H1 (cell line): ENCODE results near the gene EEF1G. TPM values are rescaled to one million over a fixed set of nuclear protein-coding genes. Genes with fewer than 3 reads are reported as not detected.

Experiments
- CTCF ChIA-PET: fragments of 300-600 bp; sonication (Branson Sonifier 250); formaldehyde crosslinking; loops from one replicate; lab custom pipeline; 2021; ENCODE audit not compliant: partially characterized antibody; lab: Charles Lee
- POLR2A ChIA-PET: fragments of 300-600 bp; sonication (Branson Sonifier 250); formaldehyde crosslinking; loops from one replicate; lab custom pipeline; 2021; ENCODE audit warnings: inconsistent platforms; ENCODE audit not compliant: partially characterized antibody; lab: Charles Lee
- DNase-seq, 2 experiments: peaks; one replicate each; pipeline versions ENCODE4 v3.0.0 to v3.0.0-alpha.2; 2010 to 2022; ENCODE audit warnings: low spot score in 2 of 2, low read depth in 1 of 2, mixed read lengths in 1 of 2
- FAIRE-seq: peaks from 2 replicates; lab custom pipeline; 2011; peaks lifted over from hg19 to GRCh38; lab: Jason Lieb, UNC
- H2AFZ ChIP-seq: 2 replicates; pipeline ENCODE4 v1.8.1; 2012; ENCODE audit warnings: low read length, inconsistent platforms
- H2AK5ac ChIP-seq: 2 replicates; pipeline ENCODE4 v1.6.1; 2013; ENCODE audit warnings: low read depth, low read length
- H2BK120ac ChIP-seq: replicated peaks from 2 replicates; pipeline ENCODE3; 2013; ENCODE audit warnings: low read depth, low read length, inconsistent platforms
- H2BK12ac ChIP-seq: 2 replicates; pipeline ENCODE4 v1.6.1; 2013; ENCODE audit warnings: low read depth, low read length
- H2BK15ac ChIP-seq: 2 replicates; pipeline ENCODE4 v1.6.1; 2013; ENCODE audit warnings: low read length
- H2BK20ac ChIP-seq: 2 replicates; pipeline ENCODE4 v1.6.1; 2013; ENCODE audit warnings: low read length
- H2BK5ac ChIP-seq: 2 replicates; pipeline ENCODE4 v1.6.1; 2013; ENCODE audit warnings: low read depth, low read length
- H3K14ac ChIP-seq: 2 replicates; pipeline ENCODE4 v1.6.1; 2013; ENCODE audit warnings: inconsistent platforms; ENCODE audit not compliant: insufficient read length
- H3K18ac ChIP-seq: 2 replicates; pipeline ENCODE4 v1.6.1; 2013; ENCODE audit warnings: low read length; ENCODE audit errors: extremely low read depth
- H3K23ac ChIP-seq: 2 replicates; pipeline ENCODE4 v1.6.1; 2013; ENCODE audit warnings: inconsistent platforms; ENCODE audit not compliant: insufficient read length
- H3K23me2 ChIP-seq: 2 replicates; pipeline ENCODE4 v1.6.1; 2013; ENCODE audit warnings: low read depth, low read length
- H3K27ac ChIP-seq: 2 replicates; pipeline ENCODE4 v1.6.1; 2011; ENCODE audit warnings: low read depth, low read length, inconsistent platforms
- H3K27me3 ChIP-seq, 4 experiments: replicated peaks in 1 of 4; 1 replicate in 1 of 4; 2 replicates in 3 of 4; pipeline versions ENCODE4 v1.6.1 to v1.8.1; 2011 to 2013; ENCODE audit warnings: low read length in 3 of 4, mild to moderate bottlenecking in 3 of 4, inconsistent platforms in 2 of 4, mixed read lengths in 2 of 4, moderate library complexity in 1 of 4; ENCODE audit not compliant: control insufficient read depth in 3 of 4, insufficient read depth in 3 of 4; ENCODE audit errors: extremely low read depth in 1 of 4
- H3K36me3 ChIP-seq, 4 experiments: 2 replicates each; pipeline versions ENCODE4 v1.6.1 to v1.8.1; 2011 to 2013; ENCODE audit warnings: mild to moderate bottlenecking in 4 of 4, low read length in 3 of 4, moderate library complexity in 2 of 4, control low read depth in 1 of 4, inconsistent platforms in 1 of 4; ENCODE audit not compliant: insufficient read depth in 4 of 4, control insufficient read depth in 2 of 4
- H3K4ac ChIP-seq: replicated peaks from 2 replicates; pipeline ENCODE3; 2013; ENCODE audit warnings: low read length, low read depth, mixed read lengths, inconsistent platforms; ENCODE audit not compliant: insufficient read length
- H3K4me1 ChIP-seq, 4 experiments: replicated peaks in 1 of 4; 1 replicate in 1 of 4; 2 replicates in 3 of 4; pipeline versions ENCODE4 v1.6.1 to v1.8.1; 2011 to 2013; ENCODE audit warnings: low read length in 3 of 4, inconsistent platforms in 2 of 4, mixed read lengths in 1 of 4; ENCODE audit not compliant: insufficient read depth in 4 of 4, control insufficient read depth in 3 of 4
- H3K4me2 ChIP-seq, 2 experiments: 2 replicates each; pipeline versions ENCODE4 v1.6.1 to v1.8.1; 2011 to 2013; ENCODE audit warnings: low read depth in 2 of 2, low read length in 2 of 2, control low read depth in 1 of 2, inconsistent platforms in 1 of 2, mild to moderate bottlenecking in 1 of 2; ENCODE audit not compliant: insufficient read depth in 1 of 2
- H3K4me3 ChIP-seq, 4 experiments: fragments of 200-600, 300-600 bp in 1 of 4; sonication (generic), shearing (Covaris generic), sonication (Bioruptor Twin) in 1 of 4; 2 replicates each; pipeline versions ENCODE4 v1.5.1 to v1.8.1; 2011 to 2016; ENCODE audit warnings: low read length in 4 of 4, low read depth in 3 of 4, control low read depth in 2 of 4, inconsistent platforms in 2 of 4, mild to moderate bottlenecking in 2 of 4, mixed read lengths in 1 of 4, moderate library complexity in 1 of 4; ENCODE audit not compliant: insufficient read depth in 2 of 4; ENCODE audit errors: extremely low read depth in 1 of 4
- H3K56ac ChIP-seq: replicated peaks from 2 replicates; pipeline ENCODE3; 2013; ENCODE audit warnings: low read depth, mild to moderate bottlenecking, mixed read lengths, low read length, inconsistent platforms; ENCODE audit not compliant: insufficient read length
- H3K79me1 ChIP-seq: 2 replicates; pipeline ENCODE4 v1.6.1; 2013; ENCODE audit warnings: low read depth, low read length, control low read depth
- H3K79me2 ChIP-seq, 2 experiments: 2 replicates each; pipeline versions ENCODE4 v1.6.1 to v1.8.1; 2012 to 2013; ENCODE audit warnings: low read length in 2 of 2, mild to moderate bottlenecking in 2 of 2, inconsistent platforms in 1 of 2; ENCODE audit not compliant: insufficient read depth in 2 of 2, control insufficient read depth in 1 of 2
- H3K9ac ChIP-seq, 4 experiments: replicated peaks in 1 of 4; 1 replicate in 1 of 4; 2 replicates in 3 of 4; pipeline versions ENCODE4 v1.6.1 to v1.8.1; 2011 to 2013; ENCODE audit warnings: low read depth in 3 of 4, low read length in 3 of 4, control low read depth in 2 of 4, mild to moderate bottlenecking in 2 of 4, moderate library complexity in 2 of 4, inconsistent platforms in 1 of 4; ENCODE audit errors: extremely low read depth in 1 of 4
- H3K9me3 ChIP-seq, 2 experiments: 2 replicates each; pipeline versions ENCODE4 v1.6.1 to v1.8.1; 2012 to 2013; ENCODE audit warnings: mild to moderate bottlenecking in 2 of 2, moderate library complexity in 2 of 2, control low read depth in 1 of 2, inconsistent platforms in 1 of 2, low read depth in 1 of 2, low read length in 1 of 2, mixed read lengths in 1 of 2; ENCODE audit not compliant: insufficient read depth in 2 of 2
- H4K20me1 ChIP-seq, 2 experiments: replicated peaks in 1 of 2; 2 replicates each; pipeline versions ENCODE3 to v1.8.1; 2011 to 2013; ENCODE audit warnings: inconsistent platforms in 2 of 2, low read length in 2 of 2, mild to moderate bottlenecking in 1 of 2; ENCODE audit not compliant: insufficient read depth in 2 of 2, control insufficient read depth in 1 of 2
- H4K5ac ChIP-seq: 2 replicates; pipeline ENCODE4 v1.6.1; 2013; ENCODE audit warnings: low read length, low read depth, mixed read lengths, inconsistent platforms; ENCODE audit not compliant: insufficient read length
- H4K8ac ChIP-seq: 2 replicates; pipeline ENCODE4 v1.8.0; 2013; ENCODE audit warnings: mild to moderate bottlenecking, moderate library complexity, low read length, inconsistent platforms; ENCODE audit not compliant: insufficient read depth; ENCODE audit errors: extremely low read depth
- H4K91ac ChIP-seq: replicated peaks from 2 replicates; pipeline ENCODE3; 2013; ENCODE audit warnings: low read length, mixed read lengths, inconsistent platforms; ENCODE audit not compliant: insufficient read length
- HDAC2 ChIP-seq, 2 experiments: fragments of 300-600 bp in 1 of 2; sonication (generic) in 1 of 2; IDR thresholded peaks; 2 replicates each; pipeline ENCODE4 v1.6.1; 2011 to 2012; ENCODE audit warnings: low read depth in 2 of 2, low read length in 2 of 2, mild to moderate bottlenecking in 2 of 2, moderate library complexity in 2 of 2, borderline replicate concordance in 1 of 2, inconsistent platforms in 1 of 2
- JUND ChIP-seq: IDR thresholded peaks from 2 replicates; pipeline ENCODE4 v1.6.1; 2011; ENCODE audit warnings: mild to moderate bottlenecking, improper control_type of control experiment, low read length
- TEAD4 ChIP-seq: IDR thresholded peaks from 2 replicates; pipeline ENCODE4 v1.6.1; 2012; ENCODE audit warnings: low read depth, low read length, inconsistent platforms, mixed read lengths
- WGBS, 2 experiments: shearing (Covaris generic) in 1 of 2; methylation state at CpG; one replicate each; pipeline versions ENCODE4 v1.1.6 to v1.1.7; 2013 to 2015; ENCODE audit warnings: low lambda C conversion rate in 2 of 2, mixed read lengths in 2 of 2, inconsistent platforms in 1 of 2, low coverage in 1 of 2, missing lambda C conversion rate in 1 of 2; ENCODE audit not compliant: insufficient replicate concordance in 2 of 2, insufficient coverage in 1 of 2, insufficient read length in 1 of 2; ENCODE audit errors: extremely low coverage in 1 of 2, missing lambda C conversion rate in 1 of 2; 5-methylcytosine and 5-hydroxymethylcytosine counted together
- polyA plus RNA-seq, 7 experiments: library from polyadenylated mRNA; depleted of rRNA in 3 of 7; stranded (reverse) in 5 of 7; unstranded in 2 of 7; fragments of >200 nt in 5 of 7; fragments of 200-250 nt in 2 of 7; gene quantifications; 1 replicate in 5 of 7; 2 replicates in 1 of 7; 4 replicates in 1 of 7; pipeline versions ENCODE4 v1.2.1 to v1.2.3, GENCODE V29; 2011 to 2013; ENCODE audit warnings: missing spikeins in 2 of 7, mixed read lengths in 2 of 7
- total RNA-seq: library from RNA; stranded (reverse); fragmentation: NEBNext Ultra II Directional; extraction: Animal tissue kit (Norgen Biotek cat#: 25700); gene quantifications from 2 replicates; pipeline ENCODE4 v1.2.1, GENCODE V29; 2021

EEF1G gene
- total and polyA plus RNA-seq, 2 of the 8 experiments (the other 6 are each of a cell fraction or from before 2014, with no cell fraction given): 1,627 to 1,996 TPM

DNA sequence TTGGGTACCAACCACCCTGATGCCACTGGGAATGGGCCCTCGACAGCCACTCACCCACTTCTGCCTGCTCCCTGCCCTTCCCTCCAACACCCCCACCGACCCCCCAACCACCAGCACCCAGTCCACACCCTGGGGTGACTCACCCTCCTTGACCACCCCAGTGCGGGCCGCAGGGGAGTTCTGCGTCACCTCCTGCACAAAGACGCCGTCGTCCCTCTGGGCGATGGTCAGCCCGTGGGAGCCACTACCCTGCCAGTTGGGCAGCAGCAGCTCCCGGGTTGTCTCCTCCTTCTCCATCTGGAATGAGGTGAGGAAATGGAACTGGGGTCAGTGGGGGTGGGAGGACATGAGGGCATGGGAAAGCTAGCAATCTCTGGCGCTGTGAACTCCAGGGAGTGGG, 37.9 kb downstream of the EEF1G start:
- Histone ChIP-seq H3K27me3 (no peaks in the 10 kb centered on the region; a peak in 1 of 7 replicates), H3K23me2 (no peaks in the 10 kb centered on the region), H2BK5ac (no peak overlapping the region), H3K18ac (no peak overlapping the region), H3K79me1 (no peaks in the 10 kb centered on the region), H3K79me2 (no peaks in the 10 kb centered on the region; a peak in 1 of 4 replicates), H4K5ac (no peak overlapping the region), H3K56ac (no peak overlapping the region), H2BK120ac (no peak overlapping the region), H2BK15ac (no peak overlapping the region), H4K8ac (no peak overlapping the region), H2BK12ac (no peak overlapping the region), H3K36me3 (peaks cover 0 to 4% (median 0%) of the 10 kb centered on the region in 4 experiments; a peak in 1 of 8 replicates), H3K4me2 (no peak overlapping the region), H2BK20ac (no peak overlapping the region), H3K9ac (no peak overlapping the region), H3K14ac (no peak overlapping the region), H3K4me3 (no peak overlapping the region), H4K20me1 (no peaks in the 10 kb centered on the region), H3K4ac (no peak overlapping the region), H2AFZ (no peak overlapping the region), H3K27ac (no peak overlapping the region), H3K9me3 (no peaks in the 10 kb centered on the region; a peak in 1 of 4 replicates), H3K4me1 (peaks cover 0 to 9% (median 4%) of the 10 kb centered on the region in 4 experiments; a peak in 5 of 7 replicates), H4K91ac (no peak overlapping the region), H2AK5ac (no peak overlapping the region), H3K23ac (no peak overlapping the region)
- DNase-seq (no peak), FAIRE-seq (no peak)
- TF ChIP-seq HDAC2 (IDR thresholded peaks at IDR 0.05; ENCODE audit: borderline replicate concordance in 1 of 2, low read depth in 2 of 2, low read length in 2 of 2) (no peak), TEAD4 (no peak), JUND (no peak)
- 88% methylated on average over 10 of the region's 12 CpGs; no CpG with 5 or more reads in 1 of the 2 experiments for WGBS, 2 experiments
- ChIA-PET CTCF (interaction anchor here (0.9 to 5.3 kb wide), 4 partner anchors 34 to 143 kb away, joined by 3 to 27 read pairs (median 8); no protein-coding TSS in a partner anchor), POLR2A (interaction anchor here (0.7 to 1.6 kb wide), 3 partner anchors 16 to 32 kb away, joined by 3 to 4 read pairs (median 4); no protein-coding TSS in a partner anchor)
